NK-92 (cell line): ENCODE results near the gene PNMA8B.
"Not testable (repeated sequence)": the region's sequence is repeated elsewhere in the genome, so short reads cannot be mapped to it uniquely, and the experiment has no call there.

Experiments
- DNase-seq: peaks from one replicate; lab custom pipeline; 2025; ENCODE audit not compliant: unreplicated experiment; lab: John Stamatoyannopoulos, UW

PNMA8B gene

DNA sequence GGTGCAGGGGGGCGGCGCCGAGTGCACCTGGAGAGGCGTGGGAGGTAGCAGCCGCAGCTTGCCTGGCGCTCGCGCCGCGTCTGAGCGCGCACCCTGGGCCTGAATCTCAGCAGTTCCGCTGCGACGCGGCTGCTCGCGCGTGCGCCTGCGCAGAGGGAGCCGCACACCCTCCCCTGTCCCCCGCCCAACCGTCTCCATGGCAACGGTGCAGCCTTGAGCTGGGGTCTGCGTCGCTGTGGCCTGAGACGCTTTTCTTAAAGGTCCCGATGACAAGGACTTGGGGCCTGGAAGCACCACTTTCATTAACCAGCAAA is at the start of gene PNMA8B:
Gene PNMA8B (minus strand): TSS at position 82 of the 314 bp plus-strand sequence. CDS start 402 bp downstream, outside the sequence.
- no peak for DNase-seq

- no peak for DNase-seq
Measured at GRCh38 chr19:46544651-46545050, 49.0 kb upstream of the PNMA8B start.

GRCh38 chr19:46542428-46543230 is 47.0 kb upstream of the PNMA8B start:
- no peak for DNase-seq

GRCh38 chr19:46537136-46538097 is 41.8 kb upstream of the PNMA8B start:
- DNase-seq = no peak

DNA sequence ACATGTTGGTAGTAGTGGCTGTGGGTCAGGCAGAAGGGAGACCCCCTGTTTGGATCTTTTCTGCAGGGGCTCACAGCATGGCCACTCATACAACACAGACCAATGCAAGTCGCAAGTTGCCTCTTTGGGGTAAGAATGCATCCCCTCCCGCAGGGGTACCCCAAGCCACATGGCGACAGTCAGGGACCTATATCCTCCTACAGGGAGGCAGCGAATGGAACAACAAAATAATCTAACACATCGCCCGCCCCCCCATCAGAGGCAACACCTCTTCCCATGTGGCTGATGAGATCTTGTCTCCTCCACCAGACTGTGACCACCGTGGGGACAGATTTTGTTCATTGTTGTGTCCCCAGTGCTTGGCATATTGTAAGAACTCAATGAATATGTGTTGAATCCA is 40.7 kb upstream of the PNMA8B start:
- DNase-seq = no peak

- DNase-seq = no peak
Measured at GRCh38 chr19:46533621-46534081, 38.0 kb upstream of the PNMA8B start.

DNA sequence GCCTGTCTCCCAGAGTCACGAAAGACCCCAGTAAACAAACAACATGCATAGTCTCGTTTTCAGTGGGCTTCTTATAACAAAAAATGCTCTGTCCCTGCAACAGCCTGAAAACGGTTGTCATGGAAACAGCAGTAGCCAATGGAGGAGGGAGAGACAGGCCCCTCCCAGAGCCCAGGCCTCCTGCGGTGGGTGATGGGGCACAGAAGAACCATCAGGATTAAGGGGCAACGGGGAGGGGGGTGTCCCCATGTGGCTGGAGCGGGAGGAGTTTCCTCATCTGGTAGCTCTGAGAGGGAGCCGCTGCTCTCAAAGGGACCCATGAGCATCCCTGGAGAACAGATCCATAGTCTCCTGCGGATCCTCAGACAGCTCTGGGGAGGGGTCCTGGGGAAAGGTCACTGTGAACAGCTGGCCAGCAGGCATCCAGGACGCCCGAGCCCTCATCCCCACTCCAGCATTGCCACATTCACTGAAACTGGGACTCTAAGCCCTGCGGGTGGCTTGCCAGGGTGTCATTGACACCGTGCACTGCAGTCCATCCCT is 37.5 kb upstream of the PNMA8B start:
- no peak for DNase-seq

GRCh38 chr19:46530636-46531035 is 35.0 kb upstream of the PNMA8B start:
- DNase-seq = no peak

GRCh38 chr19:46529622-46530451 is 34.2 kb upstream of the PNMA8B start:
- no peak for DNase-seq

DNA sequence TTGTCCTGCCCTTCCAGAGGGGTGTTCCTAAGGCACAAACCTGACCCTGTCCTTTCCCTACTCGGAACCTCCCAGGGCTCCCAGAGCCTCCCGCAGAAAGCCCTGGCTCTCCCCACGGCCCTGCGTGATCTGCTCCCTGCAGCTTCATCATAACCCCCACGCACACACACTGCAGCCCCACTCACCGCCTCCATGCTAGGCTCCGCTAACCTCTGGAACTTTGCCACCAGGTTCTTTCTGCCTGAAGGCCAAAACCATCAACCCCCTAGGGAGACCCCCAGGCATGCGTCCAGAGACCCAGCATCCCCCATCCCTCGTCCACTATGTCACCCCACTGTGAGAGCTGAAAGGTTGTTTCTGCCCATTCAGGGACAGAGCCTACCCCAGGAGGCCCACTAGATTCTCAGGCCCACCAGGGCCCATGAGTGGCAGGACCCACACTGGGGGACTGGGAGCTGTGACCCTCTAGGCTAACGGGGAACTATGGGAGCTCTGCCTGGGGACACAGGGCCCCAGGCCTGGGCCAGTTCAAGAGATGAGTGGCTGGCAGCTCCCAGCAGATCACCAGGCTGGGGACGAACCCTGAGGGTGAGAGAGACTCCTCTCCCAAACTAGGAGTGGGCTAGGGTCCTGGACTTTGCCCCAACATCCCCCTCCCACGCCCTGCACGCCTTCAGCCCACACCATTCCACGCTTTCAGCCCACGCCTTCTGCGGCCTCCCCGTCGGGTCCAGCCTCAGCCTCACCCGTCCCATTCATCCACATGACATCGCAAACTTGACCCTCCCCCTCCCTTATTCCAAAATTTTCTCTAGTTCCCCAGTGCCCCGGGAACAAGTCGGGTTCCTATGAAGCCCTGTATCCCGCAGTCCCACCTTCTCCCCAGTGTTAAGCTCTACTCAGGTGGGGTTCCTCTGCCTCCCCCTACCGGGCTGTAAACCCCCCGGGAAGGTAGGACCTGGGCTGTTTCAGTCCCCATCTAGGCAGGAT is 33.2 kb upstream of the PNMA8B start:
- DNase-seq = no peak

DNA sequence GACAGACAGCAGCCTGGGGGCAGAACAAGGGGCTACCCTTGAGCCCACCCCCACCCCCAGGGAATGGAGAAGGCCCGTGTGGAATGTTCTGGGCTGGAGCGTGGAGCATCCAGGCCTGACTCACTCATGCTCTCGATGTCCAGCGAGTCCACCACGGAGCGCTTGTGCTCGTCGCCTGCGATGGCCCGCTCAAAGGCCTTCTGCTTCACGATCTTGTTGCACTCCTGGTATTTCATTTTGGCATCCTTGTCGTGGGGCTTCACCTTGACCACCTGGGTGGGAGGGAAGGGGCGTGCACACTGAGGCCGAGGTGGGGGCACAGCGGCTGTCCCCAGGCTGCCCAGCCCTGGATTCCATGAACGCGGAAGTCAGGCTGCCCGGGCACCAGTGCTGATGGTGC is 31.1 kb upstream of the PNMA8B start:
- DNase-seq = not testable (repeated sequence)

GRCh38 chr19:46524308-46524707 is 28.6 kb upstream of the PNMA8B start:
- DNase-seq = no peak

- not testable (repeated sequence) for DNase-seq
Measured at GRCh38 chr19:46522988-46523387, 27.3 kb upstream of the PNMA8B start.

- no peak for DNase-seq
Measured at GRCh38 chr19:46521241-46521868, 25.7 kb upstream of the PNMA8B start.

- DNase-seq = no peak
Measured at GRCh38 chr19:46520616-46521015, 24.9 kb upstream of the PNMA8B start.

- DNase-seq = no peak
Measured at GRCh38 chr19:46517471-46517870, 21.8 kb upstream of the PNMA8B start.

DNA sequence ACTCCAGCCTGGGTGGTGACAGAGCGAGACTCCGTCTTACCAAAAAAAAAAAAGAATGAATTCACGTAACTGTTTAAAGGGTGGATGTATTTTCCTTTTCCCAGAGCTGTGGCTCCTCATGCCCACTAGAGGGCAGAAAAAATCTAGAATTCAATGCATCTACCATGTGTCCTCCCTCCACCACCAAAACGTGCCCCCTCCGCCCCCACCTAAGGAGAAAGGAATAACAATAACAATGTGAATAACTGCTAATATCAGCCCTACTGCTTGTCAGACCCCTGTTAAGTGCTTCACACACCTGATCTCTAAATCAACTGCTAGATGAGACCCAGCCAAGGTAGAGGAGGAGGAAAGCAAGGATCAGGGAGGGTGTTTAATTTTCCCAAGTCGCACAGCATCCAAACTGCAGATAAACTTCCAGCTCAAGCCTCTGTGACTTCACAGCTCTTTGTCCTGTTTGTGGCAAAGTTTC is 20.2 kb upstream of the PNMA8B start:
- no peak for DNase-seq

- DNase-seq = no peak
Measured at GRCh38 chr19:46515290-46515609, 19.6 kb upstream of the PNMA8B start.
